Measurements from ENCODE around the gene IL16.

DNA sequence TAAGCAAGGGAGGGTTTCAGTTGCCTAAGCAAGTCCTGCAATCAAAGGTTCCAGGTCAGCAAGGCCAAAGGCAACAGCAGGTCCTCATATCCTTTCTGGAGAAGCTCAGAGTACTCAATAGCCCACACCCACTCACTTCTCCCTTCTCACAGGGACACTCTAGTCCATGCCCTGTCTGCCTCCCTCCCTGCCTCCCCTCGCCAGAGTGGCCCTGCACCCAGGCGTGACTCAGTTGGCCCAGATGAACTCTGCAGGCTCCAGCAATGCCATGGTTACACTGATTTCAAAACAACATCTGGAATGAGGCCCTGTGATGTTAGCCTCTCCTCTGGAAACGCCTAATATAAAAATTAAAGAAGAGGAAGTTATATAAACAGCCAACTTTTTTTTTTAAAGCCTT, 32.9 kb downstream of the IL16 start:
- no peak for TF ChIP-seq KDM5A (IDR thresholded peaks at IDR 0.05)
- no peak for TF ChIP-seq POLR2A (IDR thresholded peaks at IDR 0.05; ENCODE audit: low read length)
- no peak for TF ChIP-seq NR3C1 (IDR thresholded peaks at IDR 0.05)
- no peak for TF ChIP-seq ZFP36 (IDR thresholded peaks at IDR 0.05; ENCODE audit: borderline replicate concordance, partially characterized antibody)
- TF ChIP-seq, protein P1, sequence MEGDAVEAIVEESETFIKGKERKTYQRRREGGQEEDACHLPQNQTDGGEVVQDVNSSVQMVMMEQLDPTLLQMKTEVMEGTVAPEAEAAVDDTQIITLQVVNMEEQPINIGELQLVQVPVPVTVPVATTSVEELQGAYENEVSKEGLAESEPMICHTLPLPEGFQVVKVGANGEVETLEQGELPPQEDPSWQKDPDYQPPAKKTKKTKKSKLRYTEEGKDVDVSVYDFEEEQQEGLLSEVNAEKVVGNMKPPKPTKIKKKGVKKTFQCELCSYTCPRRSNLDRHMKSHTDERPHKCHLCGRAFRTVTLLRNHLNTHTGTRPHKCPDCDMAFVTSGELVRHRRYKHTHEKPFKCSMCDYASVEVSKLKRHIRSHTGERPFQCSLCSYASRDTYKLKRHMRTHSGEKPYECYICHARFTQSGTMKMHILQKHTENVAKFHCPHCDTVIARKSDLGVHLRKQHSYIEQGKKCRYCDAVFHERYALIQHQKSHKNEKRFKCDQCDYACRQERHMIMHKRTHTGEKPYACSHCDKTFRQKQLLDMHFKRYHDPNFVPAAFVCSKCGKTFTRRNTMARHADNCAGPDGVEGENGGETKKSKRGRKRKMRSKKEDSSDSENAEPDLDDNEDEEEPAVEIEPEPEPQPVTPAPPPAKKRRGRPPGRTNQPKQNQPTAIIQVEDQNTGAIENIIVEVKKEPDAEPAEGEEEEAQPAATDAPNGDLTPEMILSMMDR (IDR thresholded peaks at IDR 0.05) = no peak
- TF ChIP-seq, protein P2, sequence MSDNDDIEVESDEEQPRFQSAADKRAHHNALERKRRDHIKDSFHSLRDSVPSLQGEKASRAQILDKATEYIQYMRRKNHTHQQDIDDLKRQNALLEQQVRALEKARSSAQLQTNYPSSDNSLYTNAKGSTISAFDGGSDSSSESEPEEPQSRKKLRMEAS (IDR thresholded peaks at IDR 0.05) = no peak
- TF ChIP-seq, protein P3, sequence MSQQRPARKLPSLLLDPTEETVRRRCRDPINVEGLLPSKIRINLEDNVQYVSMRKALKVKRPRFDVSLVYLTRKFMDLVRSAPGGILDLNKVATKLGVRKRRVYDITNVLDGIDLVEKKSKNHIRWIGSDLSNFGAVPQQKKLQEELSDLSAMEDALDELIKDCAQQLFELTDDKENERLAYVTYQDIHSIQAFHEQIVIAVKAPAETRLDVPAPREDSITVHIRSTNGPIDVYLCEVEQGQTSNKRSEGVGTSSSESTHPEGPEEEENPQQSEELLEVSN (IDR thresholded peaks at IDR 0.05; ENCODE audit: borderline replicate concordance, low read depth) = no peak
- TF ChIP-seq, protein P4, sequence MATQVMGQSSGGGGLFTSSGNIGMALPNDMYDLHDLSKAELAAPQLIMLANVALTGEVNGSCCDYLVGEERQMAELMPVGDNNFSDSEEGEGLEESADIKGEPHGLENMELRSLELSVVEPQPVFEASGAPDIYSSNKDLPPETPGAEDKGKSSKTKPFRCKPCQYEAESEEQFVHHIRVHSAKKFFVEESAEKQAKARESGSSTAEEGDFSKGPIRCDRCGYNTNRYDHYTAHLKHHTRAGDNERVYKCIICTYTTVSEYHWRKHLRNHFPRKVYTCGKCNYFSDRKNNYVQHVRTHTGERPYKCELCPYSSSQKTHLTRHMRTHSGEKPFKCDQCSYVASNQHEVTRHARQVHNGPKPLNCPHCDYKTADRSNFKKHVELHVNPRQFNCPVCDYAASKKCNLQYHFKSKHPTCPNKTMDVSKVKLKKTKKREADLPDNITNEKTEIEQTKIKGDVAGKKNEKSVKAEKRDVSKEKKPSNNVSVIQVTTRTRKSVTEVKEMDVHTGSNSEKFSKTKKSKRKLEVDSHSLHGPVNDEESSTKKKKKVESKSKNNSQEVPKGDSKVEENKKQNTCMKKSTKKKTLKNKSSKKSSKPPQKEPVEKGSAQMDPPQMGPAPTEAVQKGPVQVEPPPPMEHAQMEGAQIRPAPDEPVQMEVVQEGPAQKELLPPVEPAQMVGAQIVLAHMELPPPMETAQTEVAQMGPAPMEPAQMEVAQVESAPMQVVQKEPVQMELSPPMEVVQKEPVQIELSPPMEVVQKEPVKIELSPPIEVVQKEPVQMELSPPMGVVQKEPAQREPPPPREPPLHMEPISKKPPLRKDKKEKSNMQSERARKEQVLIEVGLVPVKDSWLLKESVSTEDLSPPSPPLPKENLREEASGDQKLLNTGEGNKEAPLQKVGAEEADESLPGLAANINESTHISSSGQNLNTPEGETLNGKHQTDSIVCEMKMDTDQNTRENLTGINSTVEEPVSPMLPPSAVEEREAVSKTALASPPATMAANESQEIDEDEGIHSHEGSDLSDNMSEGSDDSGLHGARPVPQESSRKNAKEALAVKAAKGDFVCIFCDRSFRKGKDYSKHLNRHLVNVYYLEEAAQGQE (IDR thresholded peaks at IDR 0.05) = no peak
- no peak for TF ChIP-seq BHLHE40 (IDR thresholded peaks at IDR 0.05; ENCODE audit: low read depth, low read length)
- TF ChIP-seq EHMT2 (IDR thresholded peaks at IDR 0.05; ENCODE audit: low read depth) = no peak
- no peak for TF ChIP-seq JUNB (IDR thresholded peaks at IDR 0.05)
- no peak for TF ChIP-seq HOXA7 (CRISPR knock-in tag; IDR thresholded peaks at IDR 0.05)
- TF ChIP-seq HOXB13 (CRISPR knock-in tag; IDR thresholded peaks at IDR 0.05; ENCODE audit: low read depth) = no peak
